SK-N-MC (cell line): Measurements from ENCODE around the gene KAZN.

Source experiments
- DNase-seq: peaks from one replicate; pipeline ENCODE4 v3.0.0-alpha.2; 2011; ENCODE audit warnings: low read depth, low spot score
- H3K27ac ChIP-seq: fragments of 200-600 bp; sonication (generic); 2 replicates; pipeline ENCODE4 v1.5.1; 2016; ENCODE audit warnings: mixed run types
- H3K36me3 ChIP-seq: fragments of 200-600 bp; sonication (generic); 2 replicates; pipeline ENCODE4 v1.6.1; 2017; ENCODE audit warnings: antibody characterized with exemption, low read length, mixed read lengths; ENCODE audit not compliant: insufficient read depth
- H3K4me3 ChIP-seq: fragments of 200-600 bp; sonication (generic); 2 replicates; pipeline ENCODE4 v1.5.1; 2016
- H3K9ac ChIP-seq: fragments of 200-600 bp; sonication (generic); 2 replicates; pipeline ENCODE4 v1.8.0; 2017; ENCODE audit warnings: mixed run types, mixed read lengths; ENCODE audit not compliant: insufficient read length
- H3K9me3 ChIP-seq: fragments of 200-600 bp; sonication (generic); 2 replicates; pipeline ENCODE4 v1.6.1; 2017; ENCODE audit warnings: low read depth, mild to moderate bottlenecking, antibody characterized with exemption, low read length, moderate library complexity, mixed read lengths
- EZH2 ChIP-seq: fragments of 200-600 bp; sonication (generic); IDR thresholded peaks from one replicate; pipeline ENCODE4 v1.6.1; 2017; ENCODE audit warnings: antibody characterized with exemption
- FOXP2 ChIP-seq: optimal IDR thresholded peaks from 2 replicates; pipeline ENCODE3; 2011; ENCODE audit warnings: mild to moderate bottlenecking, moderate library complexity; ENCODE audit not compliant: insufficient read depth; ENCODE audit errors: extremely low read length, control extremely low read depth
- POLR2AphosphoS5 ChIP-seq: IDR thresholded peaks from 2 replicates; pipeline ENCODE4 v1.6.1; 2012; ENCODE audit warnings: mild to moderate bottlenecking, low read depth, low read length, borderline replicate concordance

Gene KAZN

GRCh38 chr1:15103906-15104305 lies 505.4 kb downstream of the KAZN start:
- H3K36me3 ChIP-seq: no peaks in the 10 kb centered on the region
- no peak overlapping the region for H3K27ac ChIP-seq

DNA sequence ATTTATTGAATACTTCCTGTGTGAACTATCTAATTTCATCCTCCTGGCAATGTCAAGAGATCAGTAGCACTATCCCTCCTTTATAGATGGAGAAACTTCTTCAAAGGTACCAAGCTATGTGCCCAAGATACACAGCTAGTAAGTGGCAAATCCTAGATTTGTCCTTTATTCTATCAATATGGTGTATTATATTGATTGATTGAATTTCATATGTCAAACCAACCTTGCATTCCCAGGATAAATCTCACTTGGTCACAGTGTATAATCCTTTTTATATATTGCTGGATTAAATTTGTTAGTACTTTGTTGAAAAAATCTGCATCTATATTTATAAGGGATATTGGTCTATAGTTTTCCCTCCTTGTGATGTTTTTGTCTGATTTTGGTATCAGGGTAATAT lies 506.3 kb downstream of the KAZN start:
- Histone ChIP-seq H3K36me3 (no peaks in the 10 kb centered on the region), H3K9me3 (no peaks in the 10 kb centered on the region), H3K4me3 (no peak overlapping the region), H3K9ac (no peak overlapping the region), H3K27ac (no peak overlapping the region)
- DNase-seq: no peak
- TF ChIP-seq POLR2AphosphoS5 (no peak), FOXP2 (no peak), EZH2 (no peak)

More at GRCh38 chr1:15103906-15104305, 505.4 kb downstream of the KAZN start:
- DNase-seq: no peak
- Histone ChIP-seq H3K9me3 (no peaks in the 10 kb centered on the region), H3K4me3 (no peak overlapping the region), H3K9ac (no peak overlapping the region)
- no peak for TF ChIP-seq POLR2AphosphoS5
- TF ChIP-seq FOXP2: no peak
- TF ChIP-seq EZH2: no peak

DNA sequence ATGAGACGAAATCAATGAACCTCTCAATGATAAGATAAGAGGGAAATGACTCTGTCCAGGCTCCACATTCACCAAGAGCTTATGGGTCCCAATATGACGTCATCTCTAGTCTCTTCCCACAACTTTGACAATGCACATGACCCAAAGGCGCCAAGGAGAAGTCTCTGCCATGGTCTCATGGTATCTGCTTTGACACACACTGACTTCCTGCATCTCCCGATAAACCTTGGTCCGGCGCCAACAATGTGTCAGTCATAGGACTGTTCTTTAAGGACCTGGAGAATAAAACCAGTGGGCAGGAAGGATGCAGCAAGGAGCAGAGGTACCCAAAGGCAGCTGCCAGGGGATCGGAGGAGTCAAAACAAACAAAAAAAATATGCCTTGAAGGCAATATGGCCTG lies 508.1 kb downstream of the KAZN start:
- TF ChIP-seq EZH2 (no peak), POLR2AphosphoS5 (no peak), FOXP2 (no peak)
- Histone ChIP-seq H3K27ac (no peak overlapping the region), H3K9me3 (no peaks in the 10 kb centered on the region), H3K4me3 (no peak overlapping the region), H3K36me3 (no peaks in the 10 kb centered on the region), H3K9ac (no peak overlapping the region)
- DNase-seq: no peak

DNA sequence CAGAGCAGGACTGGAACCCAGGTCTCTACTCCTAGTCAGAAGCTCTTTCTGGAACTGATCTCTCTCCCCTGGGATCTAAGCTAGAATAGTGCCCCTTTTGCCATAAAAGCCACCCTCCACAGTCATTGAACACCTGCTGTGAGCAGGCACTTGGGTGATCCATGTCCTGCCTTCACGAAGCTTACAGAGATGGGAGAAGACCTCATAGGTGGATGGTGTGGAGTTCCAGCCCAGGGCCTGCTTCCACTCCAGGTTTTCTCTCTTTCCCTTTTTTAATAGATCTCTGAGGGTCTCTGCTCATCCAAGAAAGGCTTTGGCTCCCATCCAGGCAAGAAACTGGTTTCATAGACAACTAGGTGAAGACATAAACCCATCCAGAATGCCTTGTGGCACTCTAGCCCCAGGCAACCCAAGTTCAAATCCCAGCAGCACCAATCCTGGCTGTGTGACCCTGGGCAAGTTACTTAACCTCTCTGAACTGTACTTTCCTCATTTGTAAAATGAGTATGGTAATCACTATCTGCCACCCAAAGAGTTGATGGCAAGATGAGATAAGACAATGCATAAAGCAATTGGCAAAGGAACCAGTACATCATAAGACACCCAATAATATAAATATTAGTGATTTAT lies 508.7 kb downstream of the KAZN start:
- H3K4me3 ChIP-seq: no peak overlapping the region
- TF ChIP-seq EZH2: no peak
- TF ChIP-seq FOXP2: no peak
- no peak for TF ChIP-seq POLR2AphosphoS5
- no peak overlapping the region for H3K27ac ChIP-seq

GRCh38 chr1:15107911-15108310 lies 509.4 kb downstream of the KAZN start:
- Histone ChIP-seq H3K36me3 (no peaks in the 10 kb centered on the region), H3K9ac (no peak overlapping the region), H3K4me3 (no peak overlapping the region), H3K27ac (no peak overlapping the region), H3K9me3 (no peaks in the 10 kb centered on the region)
- no peak for DNase-seq
- TF ChIP-seq EZH2 (no peak), FOXP2 (no peak), POLR2AphosphoS5 (no peak)

More for the DNA sequence above, 508.7 kb downstream of the KAZN start:
- DNase-seq: no peak
- H3K9me3 ChIP-seq: no peaks in the 10 kb centered on the region
- H3K36me3 ChIP-seq: no peaks in the 10 kb centered on the region
- no peak overlapping the region for H3K9ac ChIP-seq

- TF ChIP-seq FOXP2 (no peak), EZH2 (no peak), POLR2AphosphoS5 (no peak)
- Histone ChIP-seq H3K36me3 (no peaks in the 10 kb centered on the region), H3K4me3 (no peak overlapping the region), H3K27ac (no peak overlapping the region), H3K9ac (no peak overlapping the region), H3K9me3 (no peaks in the 10 kb centered on the region)
- no peak for DNase-seq
These were observed 511.8 kb downstream of the KAZN start for GRCh38 chr1:15110128-15110866.

DNA sequence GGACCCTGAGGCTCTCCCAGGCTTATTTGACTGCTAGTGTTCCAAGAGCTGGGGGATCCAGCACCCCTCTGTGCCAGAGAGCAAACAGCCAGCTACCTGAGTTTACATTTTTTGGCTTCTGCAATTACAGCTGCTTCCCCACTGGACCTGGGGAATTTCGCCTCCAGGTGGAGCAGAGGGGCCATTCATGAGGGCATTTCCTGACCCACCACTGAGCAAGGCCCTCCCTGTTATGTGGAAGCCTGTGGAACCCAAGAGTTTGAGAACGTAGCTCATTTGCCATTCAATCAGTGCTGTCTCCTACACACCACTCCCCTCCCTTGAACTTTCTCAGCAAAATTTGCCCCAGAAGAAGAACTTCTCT lies 512.4 kb downstream of the KAZN start:
- H3K9me3 ChIP-seq: no peaks in the 10 kb centered on the region
- no peaks in the 10 kb centered on the region for H3K36me3 ChIP-seq
- TF ChIP-seq EZH2: no peak
- no peak for TF ChIP-seq POLR2AphosphoS5
- no peak for TF ChIP-seq FOXP2
- H3K27ac ChIP-seq: no peak overlapping the region
- DNase-seq: no peak
- H3K9ac ChIP-seq: no peak overlapping the region
- no peak overlapping the region for H3K4me3 ChIP-seq

GRCh38 chr1:15113146-15113545 lies 514.7 kb downstream of the KAZN start:
- H3K36me3 ChIP-seq: no peaks in the 10 kb centered on the region
- H3K9ac ChIP-seq: no peak overlapping the region
- no peaks in the 10 kb centered on the region for H3K9me3 ChIP-seq
- TF ChIP-seq POLR2AphosphoS5: no peak
- no peak for TF ChIP-seq EZH2
- no peak for TF ChIP-seq FOXP2
- H3K27ac ChIP-seq: no peak overlapping the region
- peak overlapping the region; percentile 52 for H3K4me3 ChIP-seq
- DNase-seq: no peak

GRCh38 chr1:15114884-15115283 lies 516.4 kb downstream of the KAZN start:
- Histone ChIP-seq H3K36me3 (no peaks in the 10 kb centered on the region), H3K9me3 (no peaks in the 10 kb centered on the region), H3K9ac (no peak overlapping the region), H3K27ac (no peak overlapping the region), H3K4me3 (no peak overlapping the region)
- DNase-seq: no peak
- TF ChIP-seq POLR2AphosphoS5 (no peak), FOXP2 (no peak), EZH2 (no peak)
